Measurements from ENCODE around the gene PRKN. TPM values are rescaled to one million over a fixed set of nuclear protein-coding genes. Genes with fewer than 3 reads are reported as not detected.

Gene PRKN
- total RNA-seq, 1 experiment from 2014 or later: 2.0 TPM

DNA sequence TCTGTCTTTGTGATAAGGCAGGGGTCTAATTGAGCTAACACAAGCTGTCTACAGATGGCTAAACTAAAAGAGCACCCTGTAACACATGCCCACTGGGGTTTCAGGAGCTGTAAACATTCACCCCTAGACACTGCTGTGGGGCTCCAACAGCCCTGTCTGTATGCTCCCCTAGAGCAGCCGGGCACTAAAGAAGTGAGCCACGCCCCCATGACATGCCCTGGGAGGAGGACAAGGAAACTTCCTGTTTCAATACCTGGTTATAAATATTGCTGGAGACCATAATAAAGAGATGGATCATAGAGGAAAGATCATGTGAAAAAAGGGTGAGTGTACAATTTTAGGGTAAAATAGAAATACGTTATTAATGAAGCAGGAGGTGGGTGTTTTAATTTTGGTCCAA lies 786.0 kb downstream of the PRKN start:
- no peak overlapping the region for H2AFZ ChIP-seq (ENCODE audit: low read length)
- no peaks in the 10 kb centered on the region for H3K27me3 ChIP-seq (ENCODE audit: insufficient read depth, low read length)
- Mint-ChIP-seq H3K4me3 (no peak overlapping the region), H3K27ac (no peak overlapping the region), H3K9me3 (no peaks in the 10 kb centered on the region), H3K36me3 (ENCODE audit: insufficient read depth in 1 of 3, low read depth in 3 of 3) (no peaks in the 10 kb centered on the region; a peak in 1 of 7 replicates), H3K27me3 (ENCODE audit: low read depth) (no peaks in the 10 kb centered on the region), H3K4me1 (peaks cover 17 to 21% of the 10 kb centered on the region in 2 experiments)
- TF ChIP-seq, protein P1, sequence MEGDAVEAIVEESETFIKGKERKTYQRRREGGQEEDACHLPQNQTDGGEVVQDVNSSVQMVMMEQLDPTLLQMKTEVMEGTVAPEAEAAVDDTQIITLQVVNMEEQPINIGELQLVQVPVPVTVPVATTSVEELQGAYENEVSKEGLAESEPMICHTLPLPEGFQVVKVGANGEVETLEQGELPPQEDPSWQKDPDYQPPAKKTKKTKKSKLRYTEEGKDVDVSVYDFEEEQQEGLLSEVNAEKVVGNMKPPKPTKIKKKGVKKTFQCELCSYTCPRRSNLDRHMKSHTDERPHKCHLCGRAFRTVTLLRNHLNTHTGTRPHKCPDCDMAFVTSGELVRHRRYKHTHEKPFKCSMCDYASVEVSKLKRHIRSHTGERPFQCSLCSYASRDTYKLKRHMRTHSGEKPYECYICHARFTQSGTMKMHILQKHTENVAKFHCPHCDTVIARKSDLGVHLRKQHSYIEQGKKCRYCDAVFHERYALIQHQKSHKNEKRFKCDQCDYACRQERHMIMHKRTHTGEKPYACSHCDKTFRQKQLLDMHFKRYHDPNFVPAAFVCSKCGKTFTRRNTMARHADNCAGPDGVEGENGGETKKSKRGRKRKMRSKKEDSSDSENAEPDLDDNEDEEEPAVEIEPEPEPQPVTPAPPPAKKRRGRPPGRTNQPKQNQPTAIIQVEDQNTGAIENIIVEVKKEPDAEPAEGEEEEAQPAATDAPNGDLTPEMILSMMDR (conservative IDR thresholded peaks at IDR 0.05): no peak
- 100% methylated on average over 1 of the region's 3 CpGs for WGBS (ENCODE audit: extremely low coverage, insufficient read length, low lambda C conversion rate)
- no peak overlapping the region for H3K23ac ChIP-seq (ENCODE audit: insufficient read length, low read depth, low read length)
- no peaks in the 10 kb centered on the region for H3K4me1 ChIP-seq (ENCODE audit: insufficient read depth, low read length)
- no peak overlapping the region for H2BK15ac ChIP-seq (ENCODE audit: low read depth, low read length)
- no peak overlapping the region for H3K4ac ChIP-seq (ENCODE audit: low read depth, low read length)
- no peak overlapping the region for H4K91ac ChIP-seq (ENCODE audit: insufficient read length, low read depth, low read length)
- no peak overlapping the region for H3K4me2 ChIP-seq (ENCODE audit: insufficient read depth, insufficient read length, low read length)
- H3K18ac ChIP-seq (ENCODE audit: insufficient read length, low read depth, low read length): no peak overlapping the region
- H4K5ac ChIP-seq (ENCODE audit: insufficient read length, low read depth, low read length): no peak overlapping the region
- no peaks in the 10 kb centered on the region for H3K9me3 ChIP-seq (ENCODE audit: control insufficient read depth, low read depth, low read length)
- no peak overlapping the region for H2BK120ac ChIP-seq (ENCODE audit: low read depth, low read length, poor library complexity, severe bottlenecking)
- H3K79me1 ChIP-seq (ENCODE audit: insufficient read depth, low read depth, low read length, poor library complexity, severe bottlenecking): no peaks in the 10 kb centered on the region
- H3K9ac ChIP-seq (ENCODE audit: extremely low read depth, insufficient read length, low read length): no peak overlapping the region
- DNase-seq: no peak
- H3T11ph ChIP-seq (ENCODE audit: low read length): no peak overlapping the region
- no peak overlapping the region for H2BK5ac ChIP-seq (ENCODE audit: insufficient read length, low read length)
- no peaks in the 10 kb centered on the region for H3K23me2 ChIP-seq (ENCODE audit: insufficient read length, low read depth, low read length, poor library complexity, severe bottlenecking)
- H3K14ac ChIP-seq (ENCODE audit: insufficient read depth, low read length): no peak overlapping the region
- H4K8ac ChIP-seq (replicated peaks; ENCODE audit: insufficient read length, low read depth, low read length): no peak overlapping the region
- no peak overlapping the region for H2BK20ac ChIP-seq (ENCODE audit: low read depth, low read length, poor library complexity, severe bottlenecking)
- no peak overlapping the region for H3K56ac ChIP-seq (ENCODE audit: insufficient read length, low read depth, low read length)
- no peak overlapping the region for H3K27ac ChIP-seq (ENCODE audit: insufficient read length, low read depth, low read length)
- H2BK12ac ChIP-seq (ENCODE audit: insufficient read length, low read depth, low read length): no peak overlapping the region
- no peak overlapping the region for H2AK5ac ChIP-seq (ENCODE audit: insufficient read length, low read length)
- no peaks in the 10 kb centered on the region for H4K20me1 ChIP-seq (ENCODE audit: control insufficient read depth, insufficient read depth, insufficient read length)
- no peaks in the 10 kb centered on the region for H3K79me2 ChIP-seq (ENCODE audit: insufficient read depth, low read length)
